HG03066 (cell line): Measurements from ENCODE around the gene TIAM2.
"Not testable (repeated sequence)": the region's sequence is repeated elsewhere in the genome, so short reads cannot be mapped to it uniquely, and the experiment has no call there.

Experiments
- ATAC-seq: cut with Tn5 transposase; IDR thresholded peaks from one replicate; pipeline ENCODE4 v1.9.1; 2021; ENCODE audit warnings: low read depth; ENCODE audit not compliant: unreplicated experiment

The TIAM2 gene

GRCh38 chr6:154986787-154987235 is 8.3 kb upstream of the TIAM2 start:
- ATAC-seq = no peak

- no peak for ATAC-seq
These were observed 5.7 kb upstream of the TIAM2 start for GRCh38 chr6:154989448-154989847.

- ATAC-seq = no peak
These were observed 3.9 kb upstream of the TIAM2 start for GRCh38 chr6:154991207-154991606.

GRCh38 chr6:154993026-154993425 is 2.1 kb upstream of the TIAM2 start:
- ATAC-seq = no peak

GRCh38 chr6:154993710-154994109 is 1.4 kb upstream of the TIAM2 start:
- ATAC-seq = no peak

GRCh38 chr6:154994836-154995253 is 270 bp upstream of the TIAM2 start:
- ATAC-seq = no peak

- no peak for ATAC-seq
These were observed 988 bp downstream of the TIAM2 start for GRCh38 chr6:154996016-154996590.

- ATAC-seq = no peak
These were observed 1.8 kb downstream of the TIAM2 start for GRCh38 chr6:154996841-154997311.

GRCh38 chr6:154998855-154999254 is 3.7 kb downstream of the TIAM2 start:
- ATAC-seq = no peak

- ATAC-seq = no peak
These were observed 6.4 kb downstream of the TIAM2 start for GRCh38 chr6:155001482-155001881.

- no peak for ATAC-seq
These were observed 6.8 kb downstream of the TIAM2 start for GRCh38 chr6:155001934-155002333.

- no peak for ATAC-seq
These were observed 8.4 kb downstream of the TIAM2 start for GRCh38 chr6:155003476-155003875.

GRCh38 chr6:155004017-155004416 is 8.9 kb downstream of the TIAM2 start:
- ATAC-seq = no peak

GRCh38 chr6:155004576-155005372 is 9.7 kb downstream of the TIAM2 start:
- ATAC-seq = no peak

- ATAC-seq = no peak
These were observed 13.5 kb downstream of the TIAM2 start for GRCh38 chr6:155008625-155009024.

- no peak for ATAC-seq
These were observed 15.8 kb downstream of the TIAM2 start for GRCh38 chr6:155010940-155011339.

- ATAC-seq = no peak
These were observed 16.7 kb downstream of the TIAM2 start for GRCh38 chr6:155011809-155012291.

GRCh38 chr6:155013457-155013876 is 18.4 kb downstream of the TIAM2 start:
- no peak for ATAC-seq

GRCh38 chr6:155014137-155014536 is 19.0 kb downstream of the TIAM2 start:
- no peak for ATAC-seq

- ATAC-seq = no peak
These were observed 19.7 kb downstream of the TIAM2 start for GRCh38 chr6:155014670-155015300.

- ATAC-seq = not testable (repeated sequence)
These were observed 23.3 kb downstream of the TIAM2 start for GRCh38 chr6:155018415-155018814.
